GM23248 (cell line): Measurements from ENCODE around the gene SYCE3.

Experiments
- EZH2 ChIP-seq: fragments of 200-600 bp; sonication (generic); IDR thresholded peaks from 2 replicates; pipeline ENCODE4 v1.6.1; 2018; ENCODE audit warnings: antibody characterized with exemption, mild to moderate bottlenecking; ENCODE audit not compliant: insufficient read depth, poor library complexity, severe bottlenecking
- EZH2phosphoT487 ChIP-seq: fragments of 200-600 bp; sonication (generic); IDR thresholded peaks from 2 replicates; pipeline ENCODE4 v1.6.1; 2018; ENCODE audit warnings: antibody characterized with exemption, moderate library complexity, mild to moderate bottlenecking, low read depth; ENCODE audit not compliant: insufficient read depth

GRCh38 chr22:50572965-50573364 is 10.2 kb upstream of the SYCE3 start:
- TF ChIP-seq EZH2 (no peak), EZH2phosphoT487 (no peak)
